ENCODE results near the gene TRMT1.
"Not testable (repeated sequence)": the region's sequence is repeated elsewhere in the genome, so short reads cannot be mapped to it uniquely, and the experiment has no call there.

The TRMT1 gene

DNA sequence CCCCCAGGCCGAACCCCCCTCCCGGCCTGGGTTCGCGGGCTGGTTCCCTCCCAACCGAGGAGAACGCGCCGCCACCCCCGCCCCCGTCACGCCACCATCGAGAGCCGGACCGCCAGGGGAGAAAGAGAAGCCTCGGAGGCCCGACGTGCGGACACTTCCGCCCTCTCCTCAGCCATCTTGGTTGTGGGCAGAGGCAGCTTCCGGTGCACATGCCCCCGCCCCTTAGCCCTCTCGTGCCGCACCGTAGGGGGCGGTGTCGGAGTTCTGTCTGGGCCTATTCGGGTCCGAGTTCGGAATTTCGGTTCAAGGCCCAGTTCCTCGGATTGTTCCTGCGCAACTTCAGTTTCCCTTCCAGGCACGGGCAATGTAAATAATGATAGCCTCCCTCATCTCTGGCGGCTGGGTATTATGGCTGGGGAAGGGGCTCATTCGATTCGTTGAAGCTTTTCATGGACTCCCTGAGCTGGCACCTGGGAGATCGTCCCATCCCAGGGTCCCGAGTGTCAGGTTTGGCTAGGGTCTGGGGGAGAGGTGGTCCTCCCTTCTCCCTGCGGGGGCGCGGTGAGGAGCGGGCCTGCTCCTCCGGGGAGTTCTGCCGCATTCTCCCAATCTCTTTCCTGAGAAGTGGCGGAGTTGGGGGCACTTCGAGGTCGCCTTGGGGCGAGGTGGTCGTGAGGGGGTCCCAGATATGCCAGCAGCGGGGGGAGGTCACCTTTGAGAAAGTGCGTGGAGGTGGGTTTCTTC, 33.8 kb upstream of the TRMT1 start, which contains the start of the genes IER2 and STX10:
IER2 (plus strand) TSS at position 225 of the 744 bp plus-strand sequence. CDS start 2,776 bp downstream, outside the sequence.
STX10 (minus strand) TSS at position 189 of the 744 bp plus-strand sequence. CDS start 202 bp downstream, outside the sequence.
- peak; percentile 78 to 95 (median 94) for DNase-seq

DNA sequence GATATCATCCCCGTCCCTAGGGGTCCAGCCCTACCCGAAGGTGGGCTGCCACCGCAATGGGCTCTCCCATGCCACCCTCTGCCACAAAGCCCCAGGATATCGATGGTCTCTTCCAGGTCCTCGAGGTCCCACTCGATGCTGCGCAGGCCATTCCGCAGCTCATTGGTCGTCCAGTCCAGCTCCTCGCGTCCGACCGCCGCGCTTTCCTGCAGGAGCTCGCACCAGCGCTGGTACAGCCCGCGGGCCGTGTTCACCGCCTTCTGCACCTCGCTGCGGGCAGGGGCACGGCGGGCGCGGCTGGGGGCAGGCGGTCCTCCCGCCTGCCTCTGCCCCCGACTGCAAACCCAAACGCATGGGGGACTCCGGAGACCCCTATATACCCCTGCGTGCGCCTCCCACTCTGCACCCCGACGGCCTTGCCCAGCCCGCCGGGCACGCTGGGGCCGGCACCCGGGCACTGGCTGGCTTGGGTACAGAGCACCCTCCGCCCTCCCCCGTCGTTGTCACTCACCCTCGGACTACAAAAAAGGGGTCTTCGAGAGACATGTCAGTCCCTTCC, 33.2 kb upstream of the TRMT1 start:
- peak; percentile 15 to 86 (median 83) for DNase-seq

DNA sequence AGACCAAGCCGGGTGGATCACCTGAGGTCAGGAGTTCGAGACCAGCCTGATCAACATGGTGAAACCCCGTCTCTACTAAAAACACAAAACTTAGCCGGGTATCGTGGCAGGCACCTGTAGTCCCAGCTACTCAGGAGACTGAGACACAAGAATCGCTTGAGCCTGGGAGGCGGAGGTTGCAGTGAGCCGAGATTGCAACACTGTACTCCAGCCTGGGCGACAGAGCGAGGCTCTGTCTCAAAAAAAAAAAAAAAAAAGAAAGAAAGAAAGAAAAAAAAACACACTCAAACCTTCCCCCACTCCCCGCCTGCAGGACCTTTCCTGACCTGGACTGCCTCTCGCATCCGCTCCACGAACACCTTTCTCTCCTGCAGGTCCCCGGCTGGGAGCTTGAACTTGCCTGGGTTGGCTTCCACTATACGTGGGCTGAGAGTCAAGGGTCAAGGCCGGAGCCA, 32.7 kb upstream of the TRMT1 start:
- not testable (repeated sequence) for DNase-seq

DNA sequence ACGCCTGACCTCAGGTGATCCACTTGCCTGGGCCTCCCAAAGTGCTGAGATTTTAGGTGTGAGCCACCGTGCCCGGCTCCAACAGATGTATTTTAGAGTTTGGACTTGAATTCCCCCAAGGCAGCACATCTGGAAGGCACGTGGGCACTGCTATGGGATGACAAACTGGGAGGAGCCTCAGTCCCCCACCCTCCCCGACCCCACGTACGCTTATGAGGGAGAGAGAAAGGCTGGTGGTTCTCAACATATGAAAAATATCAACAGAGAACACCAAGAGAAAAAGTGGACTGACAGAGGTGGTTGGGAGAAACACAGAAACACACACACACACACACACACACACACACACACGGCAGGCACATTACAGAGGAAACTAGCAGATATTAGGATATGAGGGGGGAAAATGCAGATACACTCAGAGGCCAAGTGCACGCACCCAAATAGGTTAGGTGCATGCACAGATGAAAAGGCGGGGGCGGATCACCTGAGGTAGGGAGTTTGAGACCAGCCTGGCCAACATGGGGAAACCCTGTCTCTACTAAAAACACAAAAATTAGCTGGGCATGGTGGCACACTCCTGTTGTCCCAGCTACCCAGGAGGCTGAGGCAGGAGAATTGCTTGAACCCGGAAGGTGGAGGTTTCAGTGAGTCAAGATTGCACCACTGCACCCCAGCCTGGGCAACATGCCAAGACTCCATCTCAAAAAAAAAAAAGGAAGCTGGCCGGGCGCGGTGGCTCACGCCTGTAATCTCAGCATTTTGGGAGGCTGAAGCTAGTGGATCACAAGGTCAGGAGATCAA, 30.4 kb upstream of the TRMT1 start:
- no peak for DNase-seq

DNA sequence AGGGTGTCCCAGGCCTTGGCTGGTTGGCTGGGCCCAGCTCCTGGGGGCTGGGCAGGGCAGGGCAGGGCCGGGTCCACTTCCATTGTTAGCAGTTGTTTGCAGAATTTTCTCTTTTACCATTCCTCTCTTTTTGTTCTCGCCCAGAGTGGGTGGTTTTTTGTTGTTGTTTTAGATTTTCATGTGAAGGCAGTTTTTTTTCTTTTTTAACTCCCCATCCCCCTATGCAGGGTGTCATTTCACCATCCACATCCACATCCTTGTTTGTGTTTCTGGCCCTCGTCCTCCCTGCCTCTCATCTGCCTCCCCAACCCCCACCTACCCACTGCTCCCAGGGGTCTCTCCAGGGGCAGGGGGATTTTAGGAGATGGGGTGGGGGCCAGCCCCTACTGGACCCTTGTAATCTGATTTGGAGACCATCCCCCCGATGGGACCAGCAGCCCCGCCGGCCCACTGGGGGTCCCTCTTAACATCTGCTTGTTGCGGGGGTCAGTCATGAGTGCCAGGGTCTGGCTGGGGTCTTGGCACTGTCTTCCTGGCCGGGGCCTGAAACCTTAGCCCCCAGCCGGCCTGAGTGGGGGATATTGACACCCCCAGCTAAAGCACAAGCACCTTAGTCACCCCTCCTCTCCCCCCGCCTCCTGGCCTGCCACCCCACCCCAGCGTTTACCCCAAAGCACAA, 23.2 kb upstream of the TRMT1 start:
- DNase-seq = no peak

DNA sequence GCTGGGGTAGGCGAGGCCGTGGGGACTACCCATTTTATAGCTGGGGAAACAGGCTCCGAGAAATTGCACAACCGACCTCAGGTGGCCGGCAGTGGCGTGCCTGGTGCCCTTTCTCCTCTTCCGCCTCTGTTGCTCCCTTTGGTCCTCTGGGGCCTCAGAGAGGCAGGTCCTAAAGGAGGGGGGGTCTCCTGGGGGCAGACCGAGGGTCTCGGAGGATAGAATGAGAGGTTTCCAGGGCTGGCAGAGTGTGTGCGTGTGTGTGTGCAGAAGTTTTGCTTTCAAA, 22.3 kb upstream of the TRMT1 start:
- DNase-seq = no peak

DNA sequence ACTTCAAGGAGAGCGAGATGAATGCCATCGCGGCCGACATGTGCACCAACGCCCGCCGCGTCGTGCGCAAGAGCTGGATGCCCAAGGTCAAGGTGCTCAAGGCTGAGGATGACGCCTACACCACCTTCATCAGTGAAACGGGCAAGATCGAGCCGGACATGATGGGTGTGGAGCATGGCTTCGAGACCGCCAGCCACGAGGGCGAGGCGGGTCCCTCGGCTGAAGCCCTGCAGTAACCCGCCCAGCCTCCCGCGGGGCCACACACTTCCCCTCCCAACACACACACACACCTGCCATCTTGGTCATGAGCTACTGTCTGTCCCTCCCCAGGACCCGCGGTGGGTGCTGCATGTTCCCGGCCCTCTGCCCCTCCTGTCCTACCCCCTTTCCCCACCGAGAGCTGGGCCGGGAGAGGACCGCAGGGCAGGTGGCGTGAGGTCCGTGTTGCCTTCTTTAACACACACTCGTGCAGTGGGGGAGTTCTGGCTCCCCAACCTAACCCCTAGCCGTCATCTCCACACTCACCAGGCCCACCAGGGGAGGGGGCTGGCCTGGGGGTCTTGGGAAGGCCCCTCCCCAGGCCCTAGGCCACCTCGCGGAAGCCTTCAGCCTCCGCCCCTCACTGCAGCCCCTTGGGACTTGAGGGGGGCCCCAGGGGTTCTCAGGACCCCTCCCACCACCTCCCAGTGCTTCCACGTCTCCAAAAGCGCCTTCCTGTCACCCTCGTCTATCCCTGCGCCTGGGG, 21.8 kb upstream of the TRMT1 start:
- DNase-seq = no peak

DNA sequence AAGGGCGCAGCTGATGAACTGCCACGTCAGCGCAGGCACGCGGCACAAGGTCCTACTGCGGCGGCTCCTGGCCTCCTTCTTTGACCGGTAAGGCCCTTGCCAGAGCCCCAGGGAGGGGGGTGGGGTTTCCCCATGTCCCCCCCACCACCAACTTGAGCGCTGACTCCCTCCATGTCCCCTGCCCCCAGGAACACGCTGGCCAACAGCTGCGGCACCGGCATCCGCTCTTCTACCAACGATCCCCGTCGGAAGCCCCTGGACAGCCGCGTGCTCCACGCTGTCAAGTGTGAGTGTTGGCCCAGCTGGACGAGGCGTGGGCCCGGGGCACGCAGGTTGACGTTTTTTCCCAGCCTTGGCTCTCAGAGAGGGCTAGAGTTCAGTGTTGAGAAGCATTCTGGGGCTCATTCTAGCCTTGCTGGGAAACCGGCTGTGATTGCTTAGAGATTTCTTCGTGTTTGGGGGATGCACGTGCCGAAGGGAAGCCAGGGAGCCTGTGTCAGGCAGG, 20.8 kb upstream of the TRMT1 start:
- DNase-seq = no peak

DNA sequence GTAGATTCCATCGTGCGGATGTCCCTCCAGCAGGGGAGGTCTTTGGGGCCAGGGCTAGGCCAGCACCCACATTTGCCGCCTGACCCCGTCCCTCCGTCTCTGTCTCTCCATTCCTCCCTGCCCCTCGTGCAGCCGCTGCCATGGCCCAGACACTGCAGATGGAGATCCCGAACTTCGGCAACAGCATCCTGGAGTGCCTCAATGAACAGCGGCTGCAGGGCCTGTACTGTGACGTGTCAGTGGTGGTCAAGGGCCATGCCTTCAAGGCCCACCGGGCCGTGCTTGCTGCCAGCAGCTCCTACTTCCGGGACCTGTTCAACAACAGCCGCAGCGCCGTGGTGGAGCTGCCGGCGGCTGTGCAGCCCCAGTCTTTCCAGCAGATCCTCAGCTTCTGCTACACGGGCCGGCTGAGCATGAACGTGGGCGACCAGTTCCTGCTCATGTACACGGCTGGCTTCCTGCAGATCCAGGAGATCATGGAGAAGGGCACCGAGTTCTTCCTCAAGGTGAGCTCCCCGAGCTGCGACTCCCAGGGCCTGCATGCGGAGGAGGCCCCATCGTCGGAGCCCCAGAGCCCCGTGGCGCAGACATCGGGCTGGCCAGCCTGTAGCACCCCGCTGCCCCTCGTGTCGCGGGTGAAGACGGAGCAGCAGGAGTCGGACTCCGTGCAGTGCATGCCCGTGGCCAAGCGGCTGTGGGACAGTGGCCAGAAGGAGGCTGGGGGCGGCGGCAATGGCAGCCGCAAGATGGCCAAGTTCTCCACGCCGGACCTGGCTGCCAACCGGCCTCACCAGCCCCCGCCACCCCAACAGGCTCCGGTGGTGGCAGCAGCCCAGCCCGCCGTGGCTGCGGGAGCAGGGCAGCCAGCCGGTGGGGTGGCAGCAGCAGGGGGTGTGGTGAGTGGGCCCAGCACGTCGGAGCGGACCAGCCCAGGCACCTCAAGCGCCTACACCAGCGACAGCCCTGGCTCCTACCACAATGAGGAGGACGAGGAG, 18.8 kb upstream of the TRMT1 start:
- DNase-seq = no peak

DNA sequence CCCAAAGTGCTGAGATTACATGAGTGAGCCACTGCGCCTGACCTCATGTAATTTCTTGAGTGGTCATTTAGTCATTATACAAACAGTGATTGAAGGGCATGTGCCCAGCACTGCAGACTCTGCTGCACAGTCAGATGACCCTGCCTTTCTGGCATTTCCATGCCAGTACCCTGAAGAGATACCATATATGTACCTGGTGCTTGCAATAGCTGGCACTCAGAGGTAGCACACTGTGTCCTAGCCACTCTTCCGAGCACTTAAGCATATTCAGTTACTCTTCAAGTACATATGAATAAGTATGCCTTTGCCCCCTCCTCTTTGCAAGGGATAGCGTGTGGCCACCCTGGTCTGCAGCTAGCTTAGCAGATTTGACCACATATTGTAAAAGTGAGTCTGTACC, 18.1 kb upstream of the TRMT1 start:
- no peak for DNase-seq

DNA sequence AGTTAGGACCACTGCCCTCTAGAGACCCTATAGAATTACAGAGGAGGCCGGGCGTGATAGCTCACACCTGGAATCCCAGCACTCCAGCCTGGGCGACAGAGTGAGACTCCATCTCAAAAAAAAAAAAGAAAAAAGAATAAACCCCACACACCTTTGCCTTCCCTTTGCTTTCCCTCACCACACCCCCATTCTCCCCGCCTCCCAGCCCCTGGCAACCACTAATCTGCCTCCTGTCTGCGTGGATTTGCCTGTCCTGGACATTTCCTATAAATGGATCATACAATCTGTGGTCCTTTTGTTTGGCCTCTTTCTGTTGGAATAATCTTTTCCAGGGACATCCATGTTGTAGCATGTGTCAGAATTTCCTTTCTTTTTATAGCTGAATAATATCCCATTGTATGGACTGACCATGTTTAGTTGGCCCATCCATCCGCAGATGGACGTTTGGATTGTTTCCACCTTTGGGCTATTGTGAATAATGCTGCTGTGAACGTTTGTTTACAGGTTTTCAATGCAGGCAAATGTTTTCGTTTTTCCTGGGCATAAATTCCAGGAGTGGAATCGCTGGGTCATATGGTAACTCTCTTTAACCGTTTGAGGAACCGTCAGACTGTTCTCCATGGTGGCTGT, 16.8 kb upstream of the TRMT1 start:
- no peak for DNase-seq

DNA sequence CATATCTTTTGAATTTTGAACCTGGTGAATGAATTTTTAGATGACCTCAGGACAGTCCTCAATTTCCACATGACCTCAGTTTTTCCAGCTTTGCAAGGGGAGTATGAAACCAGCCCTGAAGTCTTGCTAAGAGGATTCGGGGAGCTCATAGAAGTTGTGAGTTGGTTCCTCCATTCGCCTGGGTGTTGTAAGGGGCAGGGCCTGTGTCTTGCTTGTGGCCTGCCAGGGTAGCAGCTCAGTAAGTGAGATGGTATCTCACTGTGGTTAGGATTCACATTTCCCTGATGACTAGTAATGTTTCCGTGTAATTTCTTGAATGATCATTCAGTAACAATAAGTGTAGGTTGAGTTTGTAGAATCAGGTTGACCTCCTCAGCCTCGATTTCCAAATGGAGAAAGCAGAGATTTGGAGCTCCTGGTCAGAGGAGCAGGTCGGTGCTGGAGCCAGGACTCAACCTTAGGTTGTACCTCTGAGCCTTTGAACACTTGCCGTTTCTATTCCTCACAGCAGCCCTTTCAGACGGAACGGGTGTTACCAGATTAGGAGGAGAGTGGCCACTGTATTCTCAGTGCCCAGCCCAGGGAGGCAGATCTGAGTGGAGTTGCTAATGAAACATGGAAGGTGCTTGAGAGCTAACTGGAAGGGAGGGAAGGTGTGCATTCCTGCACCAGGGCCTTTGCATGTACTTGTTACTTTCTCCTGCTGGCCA, 16.1 kb upstream of the TRMT1 start:
- DNase-seq = no peak

DNA sequence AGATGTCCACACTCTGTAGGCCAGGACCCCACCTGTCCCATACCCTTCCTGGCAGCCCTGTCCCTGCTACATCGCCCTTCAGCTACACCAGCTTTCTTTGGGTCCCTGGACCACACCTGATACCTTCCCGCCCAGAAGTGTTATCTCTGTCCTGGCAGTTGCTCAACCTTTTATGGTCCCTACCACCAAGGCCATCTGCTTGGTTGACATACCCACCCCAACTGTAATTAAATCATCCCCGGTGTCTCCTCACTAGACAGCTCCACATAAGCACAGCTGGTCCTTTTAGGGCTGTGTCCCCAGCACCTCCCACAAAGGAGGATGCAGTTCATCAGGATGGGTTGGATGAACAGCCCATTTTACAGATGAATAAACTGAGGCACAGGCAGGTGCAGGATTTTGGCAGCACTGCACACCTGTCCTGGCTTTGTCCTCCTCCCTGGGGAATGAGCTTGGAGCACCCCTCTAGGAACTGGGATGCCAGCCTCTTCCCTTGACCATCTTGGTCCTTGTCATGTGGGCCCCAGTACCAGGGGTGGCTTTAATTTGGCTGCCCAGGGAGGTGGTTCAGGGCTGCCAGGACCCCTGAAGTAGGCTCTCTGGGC, 14.4 kb upstream of the TRMT1 start:
- DNase-seq = no peak

DNA sequence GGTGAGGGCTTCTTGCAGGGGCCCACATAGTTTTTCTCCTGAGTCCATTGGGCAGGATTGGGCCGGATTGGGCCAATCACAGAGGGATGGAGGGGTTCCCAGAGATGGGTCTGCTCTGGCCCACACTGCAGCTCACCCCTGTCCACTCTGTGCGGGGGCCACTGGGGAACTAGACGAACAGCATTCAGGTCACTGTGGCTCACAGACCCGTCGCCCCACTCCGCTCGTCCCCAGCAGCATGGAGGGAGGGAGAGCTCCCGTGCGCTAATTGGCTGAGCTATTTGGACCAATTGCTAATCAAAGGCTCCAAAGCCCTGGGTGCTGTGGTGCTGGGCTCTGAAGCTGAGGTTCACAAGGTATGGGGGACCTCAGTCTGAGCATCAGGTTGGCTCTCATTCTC, 12.8 kb upstream of the TRMT1 start:
- DNase-seq = no peak

DNA sequence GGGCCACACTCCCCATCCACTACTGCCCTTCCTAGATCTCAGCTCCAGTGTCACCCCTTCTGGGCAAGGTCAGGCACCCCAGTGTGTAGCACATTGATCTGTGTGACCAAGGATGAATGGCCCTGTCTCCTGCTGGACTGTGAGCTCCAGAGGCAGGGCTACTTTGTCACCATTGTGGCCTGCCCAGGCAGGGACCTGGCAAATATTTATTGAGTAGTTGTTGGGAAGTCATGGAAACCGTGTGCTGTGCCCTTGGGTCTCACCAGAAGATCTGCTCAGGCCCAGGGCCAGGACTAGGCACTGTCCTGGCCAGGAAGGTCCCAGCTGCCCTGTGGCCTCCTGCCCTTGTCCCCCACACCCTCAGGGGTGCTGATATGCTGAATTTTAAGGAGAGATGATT, 12.0 kb upstream of the TRMT1 start:
- no peak for DNase-seq

DNA sequence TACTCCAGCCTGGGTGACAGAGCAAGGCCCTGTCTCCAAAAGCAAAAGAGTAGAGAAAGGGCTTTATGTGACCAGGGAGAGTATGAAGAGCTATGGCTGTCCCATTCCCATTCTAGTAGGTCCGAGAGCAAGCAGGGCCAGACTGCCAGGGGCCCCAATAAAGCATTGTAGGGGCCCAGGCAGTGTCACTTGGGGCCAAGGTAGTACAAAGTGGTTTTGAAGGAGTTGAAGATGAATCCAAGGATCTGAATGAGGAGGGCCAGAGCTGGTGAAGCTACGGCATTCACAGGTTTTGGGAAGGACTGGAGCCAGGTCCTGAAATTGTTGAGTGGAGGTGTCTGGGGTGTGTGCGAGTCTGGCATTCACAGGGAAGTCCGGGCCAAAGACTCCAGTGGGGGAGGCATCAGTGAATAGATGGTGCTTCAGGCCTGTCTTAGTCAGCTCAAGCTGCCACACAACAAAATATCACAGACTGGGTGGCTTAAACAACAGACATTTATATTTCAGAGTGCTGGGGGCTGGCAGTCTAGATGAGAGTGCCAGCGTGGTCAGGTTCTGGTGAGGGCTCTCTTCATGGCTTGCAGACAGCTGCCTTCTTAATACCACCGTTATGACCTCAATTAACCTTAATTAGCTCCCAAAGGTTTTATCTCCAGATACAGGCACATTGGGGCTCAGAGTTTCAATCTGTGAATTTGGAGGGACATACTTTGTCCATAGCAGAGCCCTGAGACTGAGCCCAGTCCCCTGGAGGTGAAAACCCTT, 11.5 kb upstream of the TRMT1 start:
- no peak for DNase-seq

DNA sequence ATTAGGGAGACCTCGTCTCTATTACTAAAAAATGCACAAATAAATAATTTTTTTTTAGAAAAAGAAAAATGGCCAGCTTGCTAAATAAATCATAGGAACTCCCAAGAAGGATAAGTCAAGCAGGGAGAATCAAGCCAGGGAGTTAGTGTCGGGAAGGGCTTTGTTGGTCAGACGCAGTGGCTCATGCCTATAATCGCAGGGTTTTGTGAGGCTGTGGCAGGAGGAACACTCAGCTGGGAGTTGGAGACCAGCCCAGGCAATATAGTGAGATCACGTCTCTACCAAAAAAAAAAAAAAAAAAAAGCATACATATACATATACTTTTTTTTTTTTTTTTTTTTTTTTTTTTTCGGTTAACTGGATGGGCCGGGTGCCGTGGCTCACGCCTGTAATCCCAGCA, 10.5 kb upstream of the TRMT1 start:
- DNase-seq = no peak
